Renal pelvis (tissue), 12 donors: Measurements from ENCODE around the gene SCN8A. TPM values are rescaled to one million over a fixed set of nuclear protein-coding genes. Genes with fewer than 3 reads are reported as not detected.
"Not testable (repeated sequence)": the region's sequence is repeated elsewhere in the genome, so short reads cannot be mapped to it uniquely, and the experiment has no call there.

Source experiments
- DNase-seq: peaks from one replicate; pipeline ENCODE4 v3.0.0-alpha.2; 2013
- long read RNA-seq, 16 experiments: transcript quantifications; one replicate each; lab custom pipeline, GENCODE V29; 2026
- polyA plus RNA-seq, 3 donors: library from polyadenylated mRNA; unstranded; fragments of 120-200 nt; gene quantifications; one replicate each; pipeline ENCODE4 v1.2.1, GENCODE V29; 2013; ENCODE audit not compliant: insufficient read length in 3 of 3

Gene SCN8A
- polyA plus RNA-seq = 1 to 10 TPM; 1.6 to 2.6 (median 2.5) TPM
- long read RNA-seq, donor 1 = 0 reads
- long read RNA-seq, donor 2 = 0 reads
- long read RNA-seq, donor 3 = 0 reads
- long read RNA-seq, donor 4 = 0 reads
- long read RNA-seq, donor 5 = 0 reads
- long read RNA-seq, donor 6 = 0 reads
- long read RNA-seq, donor 7 = 0 reads
- long read RNA-seq, donor 8 = 0 reads
- long read RNA-seq, donor 9 = 0 reads
- long read RNA-seq, donor 10 = 0 reads
- long read RNA-seq, donor 11 = 0 reads
- long read RNA-seq, donor 12 = 0 reads
- long read RNA-seq, donor 13 = 0 reads
- long read RNA-seq, donor 14 = 0 reads
- long read RNA-seq, donor 15 = 0 reads
- long read RNA-seq, donor 16 = 0 reads

- DNase-seq = peak; percentile 62
Measured at GRCh38 chr12:51591016-51591901, at the start of gene SCN8A. TSS of gene SCN8A (plus strand) at chr12:51591233. CDS start at chr12:51662818, 71,585 bp downstream.

DNA sequence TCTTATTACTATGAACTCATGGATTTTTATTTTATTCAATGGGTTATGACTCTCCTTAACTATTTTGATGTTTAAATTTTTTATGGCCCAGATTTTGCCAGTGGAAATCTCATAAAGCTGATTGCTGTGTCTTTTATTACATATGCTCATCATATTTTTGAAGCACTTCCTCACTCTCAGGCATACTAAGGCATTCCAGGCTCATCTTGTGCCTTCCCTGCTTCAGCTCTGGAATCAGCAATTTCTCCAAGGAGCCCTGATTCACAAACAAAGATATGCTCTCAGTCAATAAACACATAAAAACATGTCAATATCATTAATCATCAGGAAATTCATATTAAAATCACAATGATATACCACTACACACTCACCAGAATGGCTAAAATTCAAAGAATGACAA, 44.9 kb upstream of the SCN8A start:
- DNase-seq = no peak

- DNase-seq = no peak
Measured at GRCh38 chr12:51547606-51548005, 43.4 kb upstream of the SCN8A start.

DNA sequence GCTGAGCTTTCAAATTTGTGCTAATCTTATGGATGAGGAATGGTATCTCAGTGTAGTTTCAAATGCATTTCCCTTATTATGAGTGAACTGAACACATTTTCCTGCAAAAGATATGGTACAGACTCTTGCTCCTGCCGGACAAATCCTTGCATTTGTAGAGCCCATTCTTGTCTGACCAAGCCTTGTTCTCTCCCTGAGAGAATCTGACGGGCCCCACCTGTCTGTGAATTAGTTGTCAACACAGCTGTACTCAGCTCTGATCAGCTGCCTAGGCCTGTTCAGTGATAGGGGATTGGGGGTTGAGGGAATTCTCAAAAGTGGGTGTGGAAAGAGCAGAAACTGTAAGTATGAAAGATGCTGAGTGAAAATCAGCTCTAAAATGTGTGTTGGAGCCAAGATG, 42.8 kb upstream of the SCN8A start:
- no peak for DNase-seq

GRCh38 chr12:51549637-51550036, 41.4 kb upstream of the SCN8A start:
- DNase-seq = no peak

DNA sequence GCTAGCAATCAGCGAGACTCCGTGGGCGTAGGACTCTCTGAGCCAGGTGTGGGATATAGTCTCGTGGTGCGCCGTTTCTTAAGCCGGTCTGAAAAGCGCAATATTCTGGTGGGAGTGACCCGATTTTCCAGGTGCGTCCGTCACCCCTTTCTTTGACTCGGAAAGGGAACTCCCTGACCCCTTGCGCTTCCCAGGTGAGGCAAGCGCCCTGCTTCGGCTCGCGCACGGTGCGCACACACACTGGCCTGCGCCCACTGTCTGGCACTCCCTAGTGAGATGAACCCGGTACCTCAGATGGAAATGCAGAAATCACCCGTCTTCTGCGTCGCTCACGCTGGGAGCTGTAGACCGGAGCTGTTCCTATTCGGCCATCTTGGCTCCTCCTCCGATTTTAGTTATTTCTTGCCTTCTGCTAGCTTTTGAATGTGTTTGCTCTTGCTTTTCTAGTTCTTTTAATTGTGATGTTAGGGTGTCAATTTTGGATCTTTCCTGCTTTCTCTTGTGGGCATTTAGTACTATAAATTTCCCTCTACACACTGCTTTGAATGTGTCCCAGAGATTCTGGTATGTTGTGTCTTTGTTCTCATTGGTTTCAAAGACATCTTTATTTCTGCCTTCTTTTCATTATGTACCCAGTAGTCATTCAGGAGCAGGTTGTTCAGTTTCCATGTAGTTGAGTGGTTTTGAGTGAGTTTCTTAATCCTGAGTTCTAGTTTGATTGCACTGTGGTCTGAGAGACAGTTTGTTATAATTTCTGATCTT, 22.6 kb upstream of the SCN8A start:
- DNase-seq = not testable (repeated sequence)

- DNase-seq = no peak
Measured at GRCh38 chr12:51579321-51579850, 11.6 kb upstream of the SCN8A start.

DNA sequence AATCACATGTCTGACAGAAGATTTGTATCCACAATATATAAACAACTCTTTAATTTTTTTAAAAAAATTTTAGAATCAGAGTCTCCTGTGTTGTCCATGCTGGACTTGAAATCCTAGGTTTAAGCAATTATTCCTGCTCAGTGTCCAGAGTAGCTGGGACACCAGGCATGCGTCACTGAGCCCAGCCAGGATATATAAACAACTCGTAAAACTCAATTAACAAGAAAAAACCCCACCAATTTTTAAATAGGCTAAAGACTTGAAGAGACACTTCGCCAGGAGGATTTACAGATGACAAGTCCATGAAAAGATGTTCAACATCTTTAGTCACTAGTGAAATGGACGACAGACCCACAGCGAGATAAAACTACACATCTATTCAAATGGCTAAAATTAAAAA, 2.0 kb upstream of the SCN8A start:
- DNase-seq = no peak

GRCh38 chr12:51589557-51590176, 1.4 kb upstream of the SCN8A start:
- no peak for DNase-seq

DNA sequence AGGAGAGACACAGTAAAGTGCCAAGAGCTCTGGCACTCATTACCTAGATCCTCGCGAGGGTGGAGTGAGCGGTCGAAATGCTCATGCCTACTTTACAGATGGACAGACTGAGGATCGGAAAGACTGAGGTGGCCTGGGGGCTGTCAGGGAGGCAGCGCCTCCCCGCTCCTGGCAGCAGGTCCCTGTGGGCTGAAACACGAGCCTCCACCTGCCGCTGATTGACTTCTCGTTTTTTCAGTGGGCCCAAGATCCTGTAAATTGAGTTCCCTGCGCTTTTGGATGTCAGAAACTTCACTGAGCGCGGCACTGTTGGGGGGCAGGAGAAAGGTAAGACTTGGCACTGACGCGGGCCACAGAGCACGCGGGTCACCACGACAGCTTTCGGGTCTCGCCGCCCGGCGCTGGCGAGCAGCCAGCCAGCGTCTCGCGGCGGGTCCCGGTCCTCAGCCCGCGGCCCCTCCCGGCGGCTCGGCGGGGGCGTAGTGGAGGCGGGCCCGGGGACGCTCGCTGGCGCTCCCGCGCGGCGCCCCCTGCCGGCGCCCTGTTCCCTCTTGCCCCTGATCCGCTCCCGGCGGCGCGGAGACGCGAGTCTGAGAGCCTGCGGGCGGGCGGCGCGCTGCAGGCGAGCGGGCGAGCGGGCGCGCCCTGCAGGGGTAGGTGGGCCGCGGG, 552 bp upstream of the SCN8A start:
- DNase-seq = peak; percentile 80

DNA sequence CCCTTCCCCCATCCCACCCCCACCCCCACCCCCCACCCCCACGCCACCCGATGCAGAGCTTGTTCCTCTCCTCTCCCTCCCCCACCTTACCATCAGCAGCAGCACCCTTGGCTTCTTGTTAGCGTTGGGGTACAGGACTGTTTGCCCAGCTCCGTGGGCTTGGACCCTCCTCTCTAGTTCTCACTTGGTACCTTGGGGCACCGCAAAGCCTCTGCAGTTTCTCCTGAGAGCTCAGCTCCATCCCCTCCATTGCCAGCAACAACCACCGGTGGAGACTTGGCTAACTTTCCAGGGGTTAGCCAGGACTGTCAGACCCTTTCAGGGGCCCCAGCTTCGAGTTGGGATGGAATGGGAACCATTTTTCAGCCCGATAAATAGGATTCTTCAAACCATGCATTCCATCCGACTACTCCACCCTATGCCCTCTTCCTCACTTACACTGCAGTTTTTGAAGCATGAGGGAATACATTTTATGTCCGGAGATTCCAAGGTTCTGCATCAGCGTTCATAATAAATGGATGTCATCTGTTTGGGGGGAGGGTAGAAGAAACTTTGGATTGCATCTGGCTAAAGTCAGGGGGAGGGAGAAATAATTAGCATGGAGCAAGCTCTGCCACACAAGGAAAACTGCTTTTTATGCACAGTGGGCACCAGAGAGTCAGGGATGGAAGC, 1.1 kb downstream of the SCN8A start:
- no peak for DNase-seq

- no peak for DNase-seq
Measured at GRCh38 chr12:51593021-51593420, 2.0 kb downstream of the SCN8A start.

DNA sequence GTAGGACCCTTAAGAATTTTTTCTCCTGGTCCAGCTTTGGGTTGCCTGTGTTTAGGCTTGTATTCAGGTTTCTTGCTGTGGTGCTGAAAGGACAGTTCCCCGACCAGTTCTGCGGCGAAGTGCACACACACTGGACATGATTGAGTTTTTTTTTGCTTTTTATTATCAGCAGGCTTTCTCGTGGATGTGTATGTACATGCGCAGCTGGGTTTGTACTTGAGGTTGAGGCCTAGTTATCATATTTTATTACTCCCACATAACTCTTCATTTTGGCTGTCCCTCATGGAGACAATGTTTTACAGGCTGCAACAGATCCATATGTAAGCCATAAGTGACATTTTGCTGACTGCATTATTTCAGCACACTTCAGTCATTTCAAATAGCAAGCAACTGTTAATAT, 2.5 kb downstream of the SCN8A start:
- peak; percentile 62 for DNase-seq

DNA sequence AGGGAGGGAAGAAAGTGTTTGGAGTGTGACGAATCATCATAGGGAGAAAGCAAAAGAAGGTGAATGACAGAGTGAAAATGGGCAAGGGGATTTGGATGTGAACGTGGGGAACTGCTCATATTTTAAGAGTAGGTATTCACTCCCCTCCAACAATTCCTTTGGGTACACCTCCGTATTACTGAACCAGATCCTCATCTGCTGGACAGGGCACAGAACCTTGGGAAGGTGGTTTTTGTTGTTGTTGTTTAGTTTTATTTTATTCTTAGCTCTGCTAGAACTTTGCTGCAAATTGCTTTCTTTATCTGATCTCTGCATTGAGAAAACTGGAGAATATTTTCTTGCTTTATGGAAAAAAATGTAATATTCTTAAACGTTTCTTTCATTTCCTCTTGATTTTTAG, 7.1 kb downstream of the SCN8A start:
- no peak for DNase-seq

- DNase-seq = no peak
Measured at GRCh38 chr12:51600721-51601120, 9.7 kb downstream of the SCN8A start.

DNA sequence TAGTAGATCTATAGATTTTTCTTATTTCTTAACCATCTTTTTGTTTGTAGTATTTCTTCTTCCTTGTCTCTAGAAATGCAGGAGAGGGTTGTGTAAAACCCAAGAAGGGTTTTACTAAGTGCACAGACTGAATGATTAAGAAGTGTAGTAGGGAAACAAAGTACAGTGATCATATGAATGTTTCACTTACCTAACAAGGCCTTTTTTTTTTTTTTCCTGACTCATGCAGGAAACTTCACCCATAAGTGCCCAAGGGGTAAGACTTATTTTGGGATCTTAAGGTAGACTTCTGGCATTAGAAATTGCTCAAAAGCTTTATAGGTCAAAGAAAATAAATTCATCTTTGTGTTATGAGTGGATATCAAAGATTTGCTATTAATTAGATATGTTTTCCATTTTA, 10.2 kb downstream of the SCN8A start:
- DNase-seq = no peak

DNA sequence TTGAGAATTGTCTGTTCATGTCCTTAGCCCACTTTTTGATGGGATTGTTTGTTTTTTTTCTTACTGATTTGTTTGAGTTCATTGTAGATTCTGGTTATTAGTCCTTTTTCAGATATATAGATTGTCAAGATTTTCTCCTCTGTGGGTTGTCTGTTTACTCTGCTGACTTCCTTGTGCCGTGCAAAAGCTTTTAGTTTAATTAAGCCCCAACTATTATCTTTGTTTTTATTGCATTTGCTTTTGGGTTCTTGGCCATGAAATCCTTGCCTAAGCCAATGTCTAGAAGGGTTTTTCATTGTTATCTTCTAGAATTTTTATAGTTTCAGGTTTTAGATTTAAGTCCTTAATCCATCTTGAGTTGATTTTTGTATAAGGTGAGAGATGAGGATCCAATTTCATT, 14.9 kb downstream of the SCN8A start:
- not testable (repeated sequence) for DNase-seq

GRCh38 chr12:51607197-51607596, 16.2 kb downstream of the SCN8A start:
- DNase-seq = not testable (repeated sequence)

GRCh38 chr12:51620448-51620847, 29.4 kb downstream of the SCN8A start:
- no peak for DNase-seq

DNA sequence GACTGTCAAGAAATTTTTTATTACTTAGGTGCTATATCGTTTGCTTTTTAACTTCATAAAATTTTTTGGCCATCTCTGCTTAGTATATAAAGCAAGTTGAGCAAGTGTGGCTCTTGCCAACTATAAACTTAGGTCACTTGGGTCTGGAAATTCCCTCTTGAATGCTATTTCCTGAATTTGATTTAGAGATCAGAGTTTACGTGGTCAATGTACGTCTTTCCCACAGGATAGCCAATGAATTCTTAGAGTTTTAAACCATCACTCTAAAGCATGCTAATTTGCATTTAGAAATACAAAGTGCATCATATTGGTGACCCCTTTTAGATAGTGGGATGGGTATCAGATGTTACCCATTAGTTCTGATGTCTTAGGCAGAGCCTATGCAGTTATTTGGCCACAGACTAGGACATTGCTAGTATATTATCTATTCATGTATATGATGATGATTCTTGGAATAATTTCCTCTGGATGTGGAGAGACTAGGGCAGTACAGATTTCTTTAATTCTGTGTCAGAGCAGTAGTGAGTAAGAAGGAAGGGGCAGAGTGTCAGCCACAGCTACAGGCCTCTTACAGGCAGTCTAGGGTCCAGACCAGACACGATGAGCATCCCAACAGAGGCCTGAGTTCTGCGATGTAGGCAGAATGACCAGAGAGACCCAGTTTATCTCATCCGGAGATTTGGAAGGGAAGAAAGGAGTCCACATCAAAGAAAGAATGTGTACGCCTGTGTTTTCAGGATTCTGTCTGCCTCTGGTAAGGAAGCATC, 30.3 kb downstream of the SCN8A start:
- DNase-seq = peak; percentile 19
